Nephron (organoid): ENCODE data around the gene SPECC1L.
A peak's percentile ranks its signal among the peaks of the same experiment; 100 is the strongest.

Experiments
- H3K27ac Mint-ChIP-seq, 3 experiments: 2 replicates each; pipeline ENCODE4 v1.8.0; 2020; ENCODE audit warnings: mixed read lengths in 3 of 3, mild to moderate bottlenecking in 2 of 3, moderate library complexity in 1 of 3
- H3K27me3 Mint-ChIP-seq: 2 replicates; pipeline ENCODE4 v1.8.0; 2021; ENCODE audit warnings: low read depth, mild to moderate bottlenecking, moderate library complexity, mixed read lengths
- H3K36me3 Mint-ChIP-seq: 2 replicates; pipeline ENCODE4 v1.8.0; 2020; ENCODE audit warnings: low read depth, mixed read lengths
- H3K4me1 Mint-ChIP-seq: 2 replicates; pipeline ENCODE4 v1.8.0; 2020; ENCODE audit warnings: mixed read lengths
- H3K4me3 Mint-ChIP-seq, 3 experiments: 2 replicates each; pipeline ENCODE4 v1.8.0; 2020; ENCODE audit warnings: mild to moderate bottlenecking in 3 of 3, mixed read lengths in 3 of 3, moderate library complexity in 2 of 3
- H3K9me3 Mint-ChIP-seq: 2 replicates; pipeline ENCODE4 v1.8.0; 2020; ENCODE audit warnings: mixed read lengths
- CTCF ChIP-seq, 3 experiments: fragments of 200-600 bp; sonication (generic); IDR thresholded peaks; one replicate each; pipeline ENCODE4 v1.5.0; 2021; ENCODE audit warnings: antibody characterized with exemption in 3 of 3; ENCODE audit not compliant: unreplicated experiment in 3 of 3

Gene SPECC1L

GRCh38 chr22:24270556-24271385, at the start of gene SPECC1L:
SPECC1L (plus strand) TSS chr22:24270831; CDS start chr22:24302232, 31,401 bp downstream.
- no peak for TF ChIP-seq CTCF (IDR thresholded peaks at IDR 0.05; ENCODE audit: unreplicated experiment in 3 of 3)
- no peaks in the 10 kb centered on the region for H3K9me3 Mint-ChIP-seq
- peaks cover 4% of the 10 kb centered on the region for H3K36me3 Mint-ChIP-seq
- H3K4me1 Mint-ChIP-seq: peaks cover 36% of the 10 kb centered on the region
- H3K27ac Mint-ChIP-seq: peak within 1 kb of the TSS; percentile 91 to 99 (median 91)
- H3K27me3 Mint-ChIP-seq: no peaks in the 10 kb centered on the region
- peak within 1 kb of the TSS; percentile 87 to 92 (median 89) for H3K4me3 Mint-ChIP-seq

GRCh38 chr22:24224468-24224867, 46.2 kb upstream of the SPECC1L start:
- no peak overlapping the region for H3K4me3 Mint-ChIP-seq

GRCh38 chr22:24225044-24225601, 45.5 kb upstream of the SPECC1L start:
- Mint-ChIP-seq H3K27ac (no peak overlapping the region), H3K27me3 (no peaks in the 10 kb centered on the region), H3K4me3 (no peak overlapping the region), H3K4me1 (no peaks in the 10 kb centered on the region), H3K36me3 (peaks cover 15% of the 10 kb centered on the region), H3K9me3 (peaks cover 9% of the 10 kb centered on the region)
- no peak for TF ChIP-seq CTCF (IDR thresholded peaks at IDR 0.05; ENCODE audit: unreplicated experiment in 3 of 3)

More at GRCh38 chr22:24224468-24224867, 46.2 kb upstream of the SPECC1L start:
- Mint-ChIP-seq H3K27me3 (no peaks in the 10 kb centered on the region), H3K9me3 (peaks cover 9% of the 10 kb centered on the region), H3K27ac (no peak overlapping the region), H3K36me3 (peaks cover 15% of the 10 kb centered on the region), H3K4me1 (no peaks in the 10 kb centered on the region)
- TF ChIP-seq CTCF (IDR thresholded peaks at IDR 0.05; ENCODE audit: unreplicated experiment in 3 of 3): no peak

GRCh38 chr22:24225951-24226350, 44.7 kb upstream of the SPECC1L start:
- no peak overlapping the region for H3K4me3 Mint-ChIP-seq
- TF ChIP-seq CTCF (IDR thresholded peaks at IDR 0.05; ENCODE audit: unreplicated experiment in 3 of 3): no peak
- H3K36me3 Mint-ChIP-seq: peaks cover 18% of the 10 kb centered on the region
- H3K4me1 Mint-ChIP-seq: no peaks in the 10 kb centered on the region
- peaks cover 9% of the 10 kb centered on the region for H3K9me3 Mint-ChIP-seq
- H3K27me3 Mint-ChIP-seq: no peaks in the 10 kb centered on the region
- H3K27ac Mint-ChIP-seq: no peak overlapping the region

- Mint-ChIP-seq H3K9me3 (peaks cover 6% of the 10 kb centered on the region), H3K4me1 (no peaks in the 10 kb centered on the region)
Measured at GRCh38 chr22:24230911-24231656, 39.5 kb upstream of the SPECC1L start.

More at GRCh38 chr22:24230911-24231656, 39.5 kb upstream of the SPECC1L start:
- no peak overlapping the region for H3K27ac Mint-ChIP-seq
- H3K4me3 Mint-ChIP-seq: no peak overlapping the region
- TF ChIP-seq CTCF (IDR thresholded peaks at IDR 0.05; ENCODE audit: unreplicated experiment in 3 of 3): peak in 2 of 3 experiments; percentile 10 to 35
- no peaks in the 10 kb centered on the region for H3K27me3 Mint-ChIP-seq
- peaks cover 10% of the 10 kb centered on the region for H3K36me3 Mint-ChIP-seq
